Skeletal muscle tissue (tissue), 4 donors: ENCODE data around the gene LGALS4. TPM values are rescaled to one million over a fixed set of nuclear protein-coding genes. Genes with fewer than 3 reads are reported as not detected.
"Not testable (repeated sequence)": the region's sequence is repeated elsewhere in the genome, so short reads cannot be mapped to it uniquely, and the experiment has no call there.

Experiments
- H3K27ac ChIP-seq: one replicate; pipeline ENCODE4 v1.7.0; 2013; ENCODE audit warnings: mild to moderate bottlenecking, low read depth, low read length, inconsistent platforms
- H3K27me3 ChIP-seq, 3 donors: one replicate each; pipeline ENCODE4 v1.7.0; 2013; ENCODE audit warnings: low read length in 3 of 3; ENCODE audit not compliant: control insufficient read depth in 3 of 3, insufficient read depth in 3 of 3
- H3K36me3 ChIP-seq, 3 donors: one replicate each; pipeline ENCODE4 v1.7.0; 2013; ENCODE audit warnings: low read length in 3 of 3; ENCODE audit not compliant: control insufficient read depth in 3 of 3, insufficient read depth in 3 of 3
- H3K4me1 ChIP-seq, 3 donors: one replicate each; pipeline ENCODE4 v1.7.0; 2013; ENCODE audit warnings: low read length in 3 of 3, mild to moderate bottlenecking in 3 of 3; ENCODE audit not compliant: control insufficient read depth in 3 of 3, insufficient read depth in 3 of 3
- H3K4me3 ChIP-seq, 3 donors: one replicate each; pipeline ENCODE4 v1.7.0; 2013; ENCODE audit warnings: low read length in 3 of 3
- H3K9ac ChIP-seq, 3 donors: one replicate each; pipeline ENCODE4 v1.7.0; 2013; ENCODE audit warnings: low read length in 3 of 3, mild to moderate bottlenecking in 3 of 3, moderate library complexity in 2 of 3, low read depth in 1 of 3
- H3K9me3 ChIP-seq, 3 donors: one replicate each; pipeline ENCODE4 v1.7.0; 2013; ENCODE audit warnings: low read length in 3 of 3; ENCODE audit not compliant: control insufficient read depth in 3 of 3
- total RNA-seq: library from RNA; depleted of rRNA; stranded (reverse); fragments of >200 nt; gene quantifications from one replicate; pipeline ENCODE4 v1.2.3, GENCODE V29; 2014
- donor health status: Osteomylitis.

LGALS4 gene
- total RNA-seq, 1 donor from 2014 or later = not detected

DNA sequence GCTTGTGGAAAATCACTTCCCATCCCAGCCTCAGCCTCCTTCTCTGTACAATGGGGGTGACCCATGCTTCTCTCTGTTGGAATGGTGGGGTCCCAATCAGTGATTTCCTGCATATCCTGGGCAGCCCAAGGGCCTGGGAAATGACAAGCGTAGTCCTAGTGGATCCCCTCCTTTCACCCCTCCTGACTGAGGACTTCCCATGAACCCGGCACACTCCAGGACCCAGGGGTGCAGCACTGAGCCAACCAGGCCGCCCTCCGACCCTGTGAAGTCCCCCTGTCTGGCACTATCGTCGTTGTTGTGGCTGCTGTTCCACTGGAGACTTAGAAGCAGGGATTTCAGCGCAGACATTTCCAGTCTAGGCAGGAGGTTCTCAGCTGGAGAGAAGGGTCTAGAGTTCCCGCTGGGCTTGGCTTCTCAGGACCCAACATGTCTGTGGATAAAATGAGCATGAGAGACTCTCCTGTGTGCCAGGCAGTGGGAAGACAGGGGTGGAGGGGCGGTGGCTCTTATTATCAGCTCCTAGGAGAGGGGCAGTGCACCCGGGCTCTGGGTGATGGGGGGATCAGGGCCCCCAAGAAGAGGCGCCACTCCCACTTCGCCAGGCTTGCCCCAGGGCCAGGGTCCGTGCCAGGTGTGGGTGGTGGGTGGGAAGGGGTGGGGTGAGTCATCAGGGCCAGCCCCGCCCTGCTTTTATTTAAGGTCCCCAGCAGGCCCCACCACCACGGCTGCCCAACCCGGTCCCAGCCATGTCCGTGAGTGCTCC, 24.1 kb downstream of the LGALS4 start, which contains the start of gene LGALS7B:
TSS of gene LGALS7B (plus strand) at position 723 of the 766 bp plus-strand sequence. CDS start at position 750, 27 bp downstream.
- no peak within 1 kb of the TSS for H3K9ac ChIP-seq
- peaks cover 7 to 15% (median 8%) of the 10 kb centered on the region in 3 donors for H3K4me1 ChIP-seq
- H3K36me3 ChIP-seq = no peaks in the 10 kb centered on the region
- H3K9me3 ChIP-seq = no peaks in the 10 kb centered on the region
- H3K27me3 ChIP-seq = peaks cover 0 to 6% (median 0%) of the 10 kb centered on the region in 3 donors
- H3K27ac ChIP-seq = no peak within 1 kb of the TSS
- no peak within 1 kb of the TSS for H3K4me3 ChIP-seq

DNA sequence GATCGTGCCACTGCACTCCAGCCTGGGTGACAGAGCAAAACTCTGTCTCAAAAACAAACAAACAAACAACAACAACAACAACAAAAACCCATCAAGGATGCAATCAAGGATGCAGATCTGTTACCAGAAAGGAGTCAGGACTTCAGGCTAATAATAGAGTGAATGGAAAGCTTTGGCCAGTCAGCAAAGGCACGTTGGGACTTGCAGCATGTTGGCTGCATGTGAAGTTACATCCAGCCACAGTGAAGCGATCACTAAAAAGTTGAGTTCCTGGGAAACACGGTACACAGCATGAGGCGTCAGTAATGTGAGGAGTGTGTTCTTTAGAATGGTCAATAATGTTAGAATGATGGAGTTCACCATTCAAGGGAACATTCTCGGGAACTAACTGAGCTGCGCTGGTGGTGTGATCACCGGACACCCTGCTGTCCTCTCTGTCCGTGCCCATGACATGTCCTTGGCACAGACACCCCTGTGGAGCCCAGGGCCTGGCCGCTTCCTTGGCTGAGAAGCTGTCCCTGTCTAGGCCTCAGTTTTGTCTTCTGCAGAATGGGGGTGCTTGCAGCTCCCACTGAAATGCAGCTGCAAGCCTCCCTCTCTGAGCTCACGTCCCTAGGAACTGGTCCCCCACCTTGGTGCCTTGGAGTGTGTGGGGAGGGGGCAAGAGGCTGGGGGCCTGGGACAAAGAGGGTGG, 26.0 kb downstream of the LGALS4 start:
- peak overlapping the region; percentile 56 for H3K27ac ChIP-seq
- peaks cover 4 to 9% (median 5%) of the 10 kb centered on the region in 3 donors for H3K4me1 ChIP-seq
- H3K9ac ChIP-seq = peak overlapping the region in 2 of 3 donors; percentile 25 to 40
- H3K9me3 ChIP-seq = no peaks in the 10 kb centered on the region
- no peaks in the 10 kb centered on the region for H3K27me3 ChIP-seq
- no peak overlapping the region for H3K4me3 ChIP-seq
- no peaks in the 10 kb centered on the region for H3K36me3 ChIP-seq

DNA sequence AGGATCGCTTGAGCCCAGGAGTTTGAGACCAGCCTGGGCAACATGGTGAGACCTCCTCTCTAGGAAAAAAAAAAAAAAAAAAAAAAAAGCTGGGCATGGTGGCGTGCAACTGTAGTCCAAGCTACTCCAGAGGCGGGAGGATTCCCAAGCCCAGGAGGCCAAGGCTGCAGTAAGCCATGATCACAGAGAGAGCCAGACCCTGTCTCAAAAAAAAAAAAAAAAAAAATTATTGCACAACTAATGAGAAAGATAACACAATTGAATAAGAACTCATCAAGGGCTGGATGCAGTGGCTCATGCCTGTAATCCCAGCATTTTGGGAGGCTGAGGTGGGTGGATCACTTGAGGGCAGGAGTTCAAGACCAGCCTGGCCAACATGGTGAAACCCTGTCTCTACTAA, 26.7 kb downstream of the LGALS4 start:
- H3K27me3 ChIP-seq, H3K9me3 ChIP-seq, H3K27ac ChIP-seq, H3K4me1 ChIP-seq, H3K4me3 ChIP-seq, H3K36me3 ChIP-seq, H3K9ac ChIP-seq: not testable (repeated sequence)

DNA sequence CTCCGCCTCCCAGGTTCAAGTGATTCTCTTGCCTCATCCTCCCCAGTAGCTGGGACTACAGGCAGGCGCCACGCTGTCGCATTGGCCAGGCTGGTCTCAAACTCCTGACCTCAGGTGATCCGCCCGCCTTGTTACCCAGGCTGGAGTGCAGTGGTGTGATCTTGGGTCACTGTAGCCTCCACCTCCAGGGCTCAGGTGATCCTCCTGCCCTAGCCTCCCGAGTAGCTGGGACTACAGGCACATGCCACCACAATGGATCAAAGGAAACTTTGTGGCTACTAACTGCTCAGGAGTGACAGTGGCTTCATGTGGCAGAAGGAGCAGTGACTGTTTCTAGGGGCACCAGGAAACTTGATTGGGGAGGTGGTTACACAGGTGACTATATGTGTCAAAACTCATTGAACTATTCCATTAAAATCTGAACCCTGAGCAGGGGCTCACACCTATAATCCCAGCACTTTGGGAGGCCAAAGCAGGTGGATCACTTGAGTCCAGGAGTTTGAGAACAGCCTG, 27.5 kb downstream of the LGALS4 start:
- no peak overlapping the region for H3K4me3 ChIP-seq
- no peaks in the 10 kb centered on the region for H3K9me3 ChIP-seq
- H3K27ac ChIP-seq = no peak overlapping the region
- no peaks in the 10 kb centered on the region for H3K27me3 ChIP-seq
- H3K36me3 ChIP-seq = no peaks in the 10 kb centered on the region
- peaks cover 4 to 9% (median 5%) of the 10 kb centered on the region in 3 donors for H3K4me1 ChIP-seq
- no peak overlapping the region for H3K9ac ChIP-seq

DNA sequence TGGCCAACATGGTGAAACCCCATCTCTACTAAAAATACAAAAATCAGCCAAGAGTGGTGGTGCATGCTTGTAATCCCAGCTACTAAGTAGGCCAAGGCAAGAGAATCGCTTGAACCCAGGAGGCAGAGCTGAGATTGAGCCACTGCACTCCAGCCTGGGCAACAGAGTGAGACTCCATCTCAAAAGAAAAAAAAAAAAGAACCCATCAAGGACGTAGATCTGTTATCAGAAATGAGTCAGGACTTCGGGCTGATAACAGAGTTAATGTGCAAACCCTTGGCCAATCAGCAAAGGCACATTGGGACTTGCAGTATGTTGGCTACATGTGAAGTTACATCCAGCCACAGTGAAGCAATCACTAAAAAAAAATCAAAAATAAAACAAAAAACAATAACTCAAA, 28.5 kb downstream of the LGALS4 start:
- H3K27ac ChIP-seq = no peak overlapping the region
- H3K9ac ChIP-seq = no peak overlapping the region
- peaks cover 4 to 9% (median 5%) of the 10 kb centered on the region in 3 donors for H3K4me1 ChIP-seq
- no peaks in the 10 kb centered on the region for H3K36me3 ChIP-seq
- H3K27me3 ChIP-seq = peaks cover 0 to 2% (median 0%) of the 10 kb centered on the region in 3 donors
- no peak overlapping the region for H3K4me3 ChIP-seq
- no peaks in the 10 kb centered on the region for H3K9me3 ChIP-seq

DNA sequence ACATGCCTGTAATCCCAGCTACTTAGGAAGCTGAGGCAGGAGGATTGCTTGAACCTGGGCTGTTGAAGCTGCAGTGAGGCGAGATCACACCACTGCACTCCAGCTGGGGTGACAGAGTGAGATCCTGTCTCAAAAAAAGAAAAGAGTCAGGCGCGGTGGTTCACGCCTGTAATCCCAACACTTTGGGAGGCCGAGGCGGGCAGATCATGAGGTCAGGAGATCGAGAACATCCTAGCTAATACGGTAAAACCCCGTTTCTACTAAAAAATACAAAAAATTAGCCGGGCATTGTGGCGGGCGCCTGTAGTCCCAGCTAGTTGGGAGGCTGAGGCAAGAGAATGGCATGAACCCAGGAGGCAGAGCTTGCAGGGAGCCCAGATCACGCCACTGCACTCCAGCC, 30.5 kb downstream of the LGALS4 start:
- not testable (repeated sequence) for H3K36me3 ChIP-seq, H3K4me1 ChIP-seq, H3K9ac ChIP-seq, H3K4me3 ChIP-seq, H3K27ac ChIP-seq, H3K27me3 ChIP-seq, H3K9me3 ChIP-seq

DNA sequence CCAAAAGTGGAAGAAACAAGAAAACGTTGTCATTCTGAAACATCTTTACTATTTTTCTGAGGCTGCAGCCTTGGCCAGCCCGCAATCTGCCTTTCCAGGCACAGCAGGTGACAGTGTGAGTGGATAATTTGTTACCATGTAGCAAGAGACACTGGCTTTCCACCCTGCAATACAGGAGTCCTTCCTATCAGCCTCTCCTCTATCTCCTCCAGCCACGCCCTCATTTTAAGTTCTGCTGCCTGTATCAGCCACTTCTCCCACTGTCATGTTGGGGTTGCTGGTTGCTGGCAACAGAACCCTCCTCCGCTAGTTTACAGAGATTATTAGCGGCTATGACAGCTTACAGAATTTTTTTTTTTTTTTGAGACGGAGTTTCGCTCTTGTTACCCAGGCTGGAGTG, 31.7 kb downstream of the LGALS4 start:
- no peak overlapping the region for H3K4me3 ChIP-seq

DNA sequence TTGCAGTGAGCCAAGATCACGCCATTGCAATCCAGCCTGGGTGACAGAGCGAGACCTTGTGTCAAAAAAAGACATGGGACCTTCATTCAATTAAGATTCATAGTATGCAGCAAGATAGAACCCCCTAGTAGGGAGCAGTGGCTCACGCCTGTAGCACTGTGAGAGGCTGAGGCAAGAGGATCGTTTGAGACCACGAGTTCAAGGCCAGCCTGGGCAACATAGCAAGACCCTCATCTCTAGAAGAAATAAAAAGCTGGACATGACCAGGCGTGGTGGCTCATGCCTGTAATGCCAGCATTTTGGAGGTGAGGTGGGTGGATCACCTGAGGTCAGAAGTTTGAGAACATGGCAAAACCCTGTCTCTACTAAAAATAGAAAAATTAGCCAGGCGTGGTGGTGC, 32.3 kb downstream of the LGALS4 start:
- Histone ChIP-seq H3K9me3 (no peaks in the 10 kb centered on the region), H3K27ac (no peak overlapping the region), H3K4me3 (no peak overlapping the region), H3K4me1 (no peaks in the 10 kb centered on the region), H3K36me3 (no peaks in the 10 kb centered on the region), H3K27me3 (peaks cover 0 to 5% (median 0%) of the 10 kb centered on the region in 3 donors), H3K9ac (no peak overlapping the region)

More for the DNA sequence above, 31.7 kb downstream of the LGALS4 start:
- Histone ChIP-seq H3K4me1 (no peaks in the 10 kb centered on the region), H3K27me3 (peaks cover 0 to 5% (median 0%) of the 10 kb centered on the region in 3 donors), H3K9me3 (no peaks in the 10 kb centered on the region), H3K36me3 (no peaks in the 10 kb centered on the region), H3K27ac (no peak overlapping the region), H3K9ac (no peak overlapping the region)

DNA sequence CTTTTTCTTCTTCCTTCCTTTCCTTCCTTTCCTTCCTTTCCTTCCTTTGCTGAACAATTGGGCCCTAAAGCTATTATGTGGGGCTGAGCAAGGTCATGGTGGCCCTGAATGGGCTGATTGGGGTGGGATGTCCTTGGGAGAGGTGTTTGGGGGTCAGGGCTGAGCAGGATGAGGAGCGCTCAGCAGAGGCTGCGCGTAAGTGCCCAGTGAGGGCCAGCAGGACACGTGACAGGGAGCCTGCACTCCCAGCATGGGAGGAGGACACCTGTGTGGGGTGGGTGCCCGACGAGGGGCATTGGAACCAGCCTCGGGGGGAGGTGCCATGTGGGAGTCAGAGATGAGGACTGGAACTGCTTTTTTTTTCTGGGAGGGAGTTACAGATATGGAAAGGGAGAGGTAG, 34.0 kb downstream of the LGALS4 start:
- Histone ChIP-seq H3K27me3 (peaks cover 0 to 5% (median 0%) of the 10 kb centered on the region in 3 donors), H3K9ac (no peak overlapping the region), H3K4me3 (no peak overlapping the region), H3K27ac (no peak overlapping the region), H3K36me3 (no peaks in the 10 kb centered on the region), H3K9me3 (no peaks in the 10 kb centered on the region), H3K4me1 (no peaks in the 10 kb centered on the region)
